SK-MEL-5 (cell line): ENCODE measurements around the gene C12orf57. TPM values are rescaled to one million over a fixed set of nuclear protein-coding genes. Genes with fewer than 3 reads are reported as not detected.

ENCODE experiments used
- DNase-seq: peaks from one replicate; pipeline ENCODE4 v3.0.0-alpha.2; 2016; ENCODE audit warnings: low read depth, low spot score
- in situ Hi-C: cut with HindIII; loops from 2 replicates; pipeline ENCODE4 v1.10.0; 2016; ENCODE audit warnings: low sequenced_read_pairs, high pct_unique_total_duplicates, low pct_unique_long_range_greater_than_20kb
- small RNA-seq, 2 experiments: library from RNA; depleted of rRNA; stranded (forward); fragments of <200 nt; gene quantifications; one replicate each; pipeline ENCODE3, GENCODE V24; 2014
- total RNA-seq: library from RNA; depleted of rRNA; stranded (reverse); fragments of >200 nt; shearing (Covaris generic); gene quantifications from 2 replicates; pipeline ENCODE4 v1.2.3, GENCODE V29; 2014; rRNA removed

Gene C12orf57
- total RNA-seq, 1 experiment from 2014 or later, result 135 TPM

GRCh38 chr12:6968426-6968825 is 24.6 kb downstream of the C12orf57 start:
- no peak for DNase-seq
- in situ Hi-C loops, result no loop called here

- no peak for DNase-seq
Observed at GRCh38 chr12:6970096-6970527, 26.3 kb downstream of the C12orf57 start.

GRCh38 chr12:6974180-6974579 is 30.4 kb downstream of the C12orf57 start:
- in situ Hi-C loops, result no loop called here
- no peak for DNase-seq

More at GRCh38 chr12:6970096-6970527, 26.3 kb downstream of the C12orf57 start:
- in situ Hi-C loops, result no loop called here

GRCh38 chr12:6975297-6976032 is 31.6 kb downstream of the C12orf57 start:
- no peak for DNase-seq
- in situ Hi-C loops, result no loop called here

GRCh38 chr12:6977653-6978052 is 33.8 kb downstream of the C12orf57 start:
- DNase-seq, result no peak
- in situ Hi-C loops, result no loop called here

GRCh38 chr12:6978188-6978587 is 34.4 kb downstream of the C12orf57 start:
- DNase-seq, result no peak
- in situ Hi-C loops, result no loop called here

GRCh38 chr12:6978611-6979011 is 34.8 kb downstream of the C12orf57 start:
- in situ Hi-C loops, result no loop called here

GRCh38 chr12:6979021-6979420 is 35.2 kb downstream of the C12orf57 start:
- in situ Hi-C loops, result no loop called here

More at GRCh38 chr12:6978611-6979011, 34.8 kb downstream of the C12orf57 start:
- DNase-seq, result no peak

GRCh38 chr12:6979453-6979852 is 35.6 kb downstream of the C12orf57 start:
- in situ Hi-C loops, result no loop called here
- DNase-seq, result no peak

More at GRCh38 chr12:6979021-6979420, 35.2 kb downstream of the C12orf57 start:
- DNase-seq, result no peak

- DNase-seq, result no peak
- in situ Hi-C loops, result no loop called here
Observed at GRCh38 chr12:6980075-6980474, 36.3 kb downstream of the C12orf57 start.

GRCh38 chr12:6980740-6981139 is 36.9 kb downstream of the C12orf57 start:
- DNase-seq, result no peak
- in situ Hi-C loops, result no loop called here

GRCh38 chr12:6981152-6982052 is 37.6 kb downstream of the C12orf57 start:
- in situ Hi-C loops, result no loop called here
- no peak for DNase-seq

GRCh38 chr12:6982532-6982931 is 38.7 kb downstream of the C12orf57 start:
- DNase-seq, result no peak
- in situ Hi-C loops, result no loop called here

- in situ Hi-C loops, result no loop called here
Observed at GRCh38 chr12:6987956-6988553, 44.2 kb downstream of the C12orf57 start.

More at GRCh38 chr12:6987956-6988553, 44.2 kb downstream of the C12orf57 start:
- no peak for DNase-seq

Small RNAs within 50 kb of the gene (small RNA-seq; reads per million reads assigned to genes)
- gene MIR141 (0.02 to 0.29 reads per million in 2 experiments), gene MIR200C (0 to 0.10 reads per million in 2 experiments), gene RNU7-1 (0 reads per million in 2 experiments), gene SCARNA12 (0.38 to 1.6 reads per million in 2 experiments)

Other genes starting within 250 kb of the C12orf57 start
- not detected in 2 replicates for gene PIANP, start 243.2 kb upstream of the C12orf57 start, total RNA-seq
- 122 and 133 TPM in 2 replicates for gene COPS7A, start 220.0 kb upstream of the C12orf57 start, total RNA-seq
- 134 TPM in 2 replicates for gene MLF2, start 190.9 kb upstream of the C12orf57 start, total RNA-seq
- 88.9 and 92.6 TPM in 2 replicates for gene PTMS, start 177.7 kb upstream of the C12orf57 start, total RNA-seq
- 0.13 TPM in 1 of 2 replicates, not detected in the other for gene LAG3, start 171.5 kb upstream of the C12orf57 start, total RNA-seq
- 0.05 TPM in 1 of 2 replicates, not detected in the other for gene CD4, start 154.5 kb upstream of the C12orf57 start, total RNA-seq
- gene GPR162, start 122.2 kb upstream of the C12orf57 start, total RNA-seq, result 0.08 and 1.5 TPM in 2 replicates
- 10.3 and 10.8 TPM in 2 replicates for gene P3H3, start 115.6 kb upstream of the C12orf57 start, total RNA-seq
- gene GNB3, start 103.1 kb upstream of the C12orf57 start, total RNA-seq, result 0.08 TPM in 1 of 2 replicates, not detected in the other
- 47.1 and 52.3 TPM in 2 replicates for gene CDCA3, start 92.7 kb upstream of the C12orf57 start, total RNA-seq
- gene USP5, start 91.9 kb upstream of the C12orf57 start, total RNA-seq, result 87.9 and 92.6 TPM in 2 replicates
- gene TPI1, start 76.5 kb upstream of the C12orf57 start, total RNA-seq, result 1,835 and 2,004 TPM in 2 replicates
- 6.4 and 8.3 TPM in 2 replicates for gene SPSB2, start 70.7 kb upstream of the C12orf57 start, total RNA-seq
- 10.0 and 10.7 TPM in 2 replicates for gene LRRC23, start 39.2 kb upstream of the C12orf57 start, total RNA-seq
- gene ENO2, start 29.4 kb upstream of the C12orf57 start, total RNA-seq, result 14.5 and 16.5 TPM in 2 replicates
- gene ATN1, start 16.1 kb upstream of the C12orf57 start, total RNA-seq, result 3.1 and 5.0 TPM in 2 replicates
- gene RNU7-1, start 206 bp upstream of the C12orf57 start, total RNA-seq, result not detected in 2 replicates
- not detected in 2 replicates for gene PTPN6, start 7.3 kb downstream of the C12orf57 start, total RNA-seq
- 410 and 413 TPM in 2 replicates for gene PHB2, start 26.6 kb downstream of the C12orf57 start, total RNA-seq
- gene EMG1, start 26.9 kb downstream of the C12orf57 start, total RNA-seq, result 62.9 and 70.8 TPM in 2 replicates
- 12.9 and 15.6 TPM in 2 replicates for gene LPCAT3, start 74.5 kb downstream of the C12orf57 start, total RNA-seq
- 3.3 and 3.6 TPM in 2 replicates for gene C1S, start 116.7 kb downstream of the C12orf57 start, total RNA-seq
- gene C1R, start 148.4 kb downstream of the C12orf57 start, total RNA-seq, result 2.0 and 2.5 TPM in 2 replicates
- 1.9 and 3.8 TPM in 2 replicates for gene C1RL, start 165.2 kb downstream of the C12orf57 start, total RNA-seq
- gene RBP5, start 184.9 kb downstream of the C12orf57 start, total RNA-seq, result not detected in 2 replicates
- gene CLSTN3, start 186.3 kb downstream of the C12orf57 start, total RNA-seq, result 1.0 TPM in 2 replicates
- 23.7 and 27.5 TPM in 2 replicates for gene PEX5, start 245.7 kb downstream of the C12orf57 start, total RNA-seq